ENCODE data around the gene DPY19L1. TPM values are rescaled to one million over a fixed set of nuclear protein-coding genes. Genes with fewer than 3 reads are reported as not detected.

Gene DPY19L1
- total RNA-seq, 1 experiment from 2014 or later = 71.7 TPM

- Histone ChIP-seq H3K79me2 (ENCODE audit: insufficient read depth, low read length) (peaks cover 94% of the 10 kb centered on the region), H3K9me3 (ENCODE audit: control insufficient read depth in 1 of 2, insufficient read depth in 1 of 2, low read depth in 1 of 2, low read length in 2 of 2) (no peaks in the 10 kb centered on the region), H3K4me1 (ENCODE audit: control insufficient read depth in 1 of 2, insufficient read depth in 2 of 2, low read length in 2 of 2) (peaks cover 18 to 43% of the 10 kb centered on the region in 2 experiments), H3K36me3 (ENCODE audit: control insufficient read depth in 1 of 2, insufficient read depth in 2 of 2, low read length in 2 of 2) (no peaks in the 10 kb centered on the region), H3K9ac (ENCODE audit: low read length) (no peak overlapping the region), H4K20me1 (ENCODE audit: insufficient read depth) (peaks cover 4% of the 10 kb centered on the region; the same call in 1 of the 2 replicates), H3K9me2 (ENCODE audit: insufficient read depth) (no peaks in the 10 kb centered on the region), H2AFZ (ENCODE audit: low read depth, low read length, poor library complexity, severe bottlenecking) (no peak overlapping the region), H3K4me2 (ENCODE audit: low read length) (no peak overlapping the region), H3K4me3 (replicated peaks in 1 of 2; ENCODE audit: low read depth in 1 of 2, low read length in 2 of 2) (no peak overlapping the region), H3K27me3 (ENCODE audit: insufficient read depth, low read length) (no peaks in the 10 kb centered on the region), H3K27ac (ENCODE audit: low read depth, low read length) (no peak overlapping the region)
- intact Hi-C loops (cut with micrococcal nuclease) = loop anchor here (10.0 kb wide), 1 partner anchor 357 kb away; no protein-coding TSS in a partner anchor
- BruUV-seq (replicated peaks) = no TSS peak
- DNase-seq (ENCODE audit: low read depth, low spot score) = no peak
- no peak for ATAC-seq
- ChIA-PET RAD21 (ENCODE audit: low non-redundant PET in 1 of 2, low total read pairs in 2 of 2, uncharacterized antibody in 2 of 2, unreplicated experiment in 2 of 2) (no interaction called here), POLR2A (no interaction called here), CTCF (no interaction called here)
- TF ChIP-seq CTCF (IDR thresholded peaks at IDR 0.05 in 2 of 3, conservative IDR thresholded peaks at IDR 0.05 in 1 of 3; ENCODE audit: borderline replicate concordance in 1 of 3, insufficient read depth in 1 of 3, low read depth in 2 of 3, low read length in 2 of 3) = no peak
- TF ChIP-seq SRF (IDR thresholded peaks at IDR 0.05; ENCODE audit: low read depth) = no peak
- TF ChIP-seq, protein P1, sequence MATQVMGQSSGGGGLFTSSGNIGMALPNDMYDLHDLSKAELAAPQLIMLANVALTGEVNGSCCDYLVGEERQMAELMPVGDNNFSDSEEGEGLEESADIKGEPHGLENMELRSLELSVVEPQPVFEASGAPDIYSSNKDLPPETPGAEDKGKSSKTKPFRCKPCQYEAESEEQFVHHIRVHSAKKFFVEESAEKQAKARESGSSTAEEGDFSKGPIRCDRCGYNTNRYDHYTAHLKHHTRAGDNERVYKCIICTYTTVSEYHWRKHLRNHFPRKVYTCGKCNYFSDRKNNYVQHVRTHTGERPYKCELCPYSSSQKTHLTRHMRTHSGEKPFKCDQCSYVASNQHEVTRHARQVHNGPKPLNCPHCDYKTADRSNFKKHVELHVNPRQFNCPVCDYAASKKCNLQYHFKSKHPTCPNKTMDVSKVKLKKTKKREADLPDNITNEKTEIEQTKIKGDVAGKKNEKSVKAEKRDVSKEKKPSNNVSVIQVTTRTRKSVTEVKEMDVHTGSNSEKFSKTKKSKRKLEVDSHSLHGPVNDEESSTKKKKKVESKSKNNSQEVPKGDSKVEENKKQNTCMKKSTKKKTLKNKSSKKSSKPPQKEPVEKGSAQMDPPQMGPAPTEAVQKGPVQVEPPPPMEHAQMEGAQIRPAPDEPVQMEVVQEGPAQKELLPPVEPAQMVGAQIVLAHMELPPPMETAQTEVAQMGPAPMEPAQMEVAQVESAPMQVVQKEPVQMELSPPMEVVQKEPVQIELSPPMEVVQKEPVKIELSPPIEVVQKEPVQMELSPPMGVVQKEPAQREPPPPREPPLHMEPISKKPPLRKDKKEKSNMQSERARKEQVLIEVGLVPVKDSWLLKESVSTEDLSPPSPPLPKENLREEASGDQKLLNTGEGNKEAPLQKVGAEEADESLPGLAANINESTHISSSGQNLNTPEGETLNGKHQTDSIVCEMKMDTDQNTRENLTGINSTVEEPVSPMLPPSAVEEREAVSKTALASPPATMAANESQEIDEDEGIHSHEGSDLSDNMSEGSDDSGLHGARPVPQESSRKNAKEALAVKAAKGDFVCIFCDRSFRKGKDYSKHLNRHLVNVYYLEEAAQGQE (IDR thresholded peaks at IDR 0.05; ENCODE audit: low read depth) = no peak
- TF ChIP-seq SIN3A (IDR thresholded peaks at IDR 0.05; ENCODE audit: low read depth) = no peak
Observed at GRCh38 chr7:35032166-35032565, 5.1 kb downstream of the DPY19L1 start.

All from HCT116 (cell line).